Activated CD8-positive, alpha-beta T cell treated with anti-CD3 and anti-CD28 coated beads for 36 hours (primary cell): Measurements from ENCODE around the gene APBB2. TPM values are rescaled to one million over a fixed set of nuclear protein-coding genes. Genes with fewer than 3 reads are reported as not detected.

Experiments used
- ATAC-seq: fragments of 200-7000 bp; cut with Tn5 transposase; one replicate; pipeline ENCODE4 v1.10.0; 2021; ENCODE audit warnings: mild to moderate bottlenecking, moderate library complexity
- CTCF ChIA-PET: fragments of 350-600 bp; sonication (Branson Sonifier 250); formaldehyde crosslinking; loops from one replicate; lab custom pipeline; 2021; ENCODE audit warnings: antibody characterized with exemption; lab: Charles Lee
- POLR2A ChIA-PET: fragments of 350-600 bp; sonication (Branson Sonifier 250); formaldehyde crosslinking; loops from one replicate; lab custom pipeline; 2021; ENCODE audit warnings: antibody characterized with exemption; lab: Charles Lee
- DNase-seq: peaks from one replicate; pipeline ENCODE4 v3.0.0-alpha.2; 2020
- H3K27ac Mint-ChIP-seq: one replicate; pipeline ENCODE4 v1.8.0; 2021; ENCODE audit warnings: mild to moderate bottlenecking, mixed read lengths
- H3K27me3 Mint-ChIP-seq: one replicate; pipeline ENCODE4 v1.8.0; 2021; ENCODE audit warnings: mixed read lengths
- H3K36me3 Mint-ChIP-seq: one replicate; pipeline ENCODE4 v1.8.0; 2021; ENCODE audit warnings: low read depth, mixed read lengths
- H3K4me1 Mint-ChIP-seq: one replicate; pipeline ENCODE4 v1.8.0; 2021; ENCODE audit warnings: low read depth, mixed read lengths
- H3K4me3 Mint-ChIP-seq: one replicate; pipeline ENCODE4 v1.8.0; 2021; ENCODE audit warnings: mild to moderate bottlenecking, moderate library complexity, mixed read lengths
- H3K9me3 Mint-ChIP-seq: one replicate; pipeline ENCODE4 v1.8.0; 2021; ENCODE audit warnings: mixed read lengths
- CTCF ChIP-seq: fragments of 200-600 bp; IDR thresholded peaks from one replicate; pipeline ENCODE4 v1.8.0; 2022; ENCODE audit warnings: antibody characterized with exemption, mild to moderate bottlenecking
- intact Hi-C: fragments of 100-400 bp; cut with micrococcal nuclease; formaldehyde crosslinking; loops from one replicate; pipeline ENCODE4 v1.10.0; 2022
- total RNA-seq, 2 experiments: library from RNA; stranded (reverse); gene quantifications; one replicate each; pipeline ENCODE4 v1.2.3, GENCODE V29; 2021

Gene APBB2
- total RNA-seq, 2 experiments from 2014 or later: 0.89 to 2.3 TPM

- CTCF ChIA-PET: interaction anchor here (0.5 to 6.4 kb wide), 6 partner anchors 10 to 527 kb away, joined by 3 to 89 read pairs (median 4); no protein-coding TSS in a partner anchor
- intact Hi-C loops: no loop called here
These were observed 369.0 kb downstream of the APBB2 start for GRCh38 chr4:40845154-40845835.

GRCh38 chr4:40844261-40844660 is 370.1 kb downstream of the APBB2 start:
- ChIA-PET CTCF (interaction anchor here (0.8 to 6.4 kb wide), 9 partner anchors 11 to 527 kb away, joined by 3 to 89 read pairs (median 4); no protein-coding TSS in a partner anchor), POLR2A (interaction anchor here (0.6 kb wide), 1 partner anchor 100 kb away, joined by 3 read pairs; no protein-coding TSS in a partner anchor)
- no peak overlapping the region for H3K27ac Mint-ChIP-seq
- no peak for TF ChIP-seq CTCF
- H3K4me1 Mint-ChIP-seq: peaks cover 7% of the 10 kb centered on the region
- intact Hi-C loops: loop anchor here (5.0 kb wide), 1 partner anchor 107 kb away; no protein-coding TSS in a partner anchor
- no peak for ATAC-seq
- H3K36me3 Mint-ChIP-seq: no peaks in the 10 kb centered on the region
- no peak for DNase-seq
- no peaks in the 10 kb centered on the region for H3K9me3 Mint-ChIP-seq
- H3K27me3 Mint-ChIP-seq: peaks cover 11% of the 10 kb centered on the region
- H3K4me3 Mint-ChIP-seq: no peak overlapping the region

More at GRCh38 chr4:40845154-40845835, 369.0 kb downstream of the APBB2 start:
- H3K36me3 Mint-ChIP-seq: no peaks in the 10 kb centered on the region
- peaks cover 7% of the 10 kb centered on the region for H3K4me1 Mint-ChIP-seq
- ATAC-seq (no peak), DNase-seq (no peak)
- POLR2A ChIA-PET: no interaction called here
- H3K4me3 Mint-ChIP-seq: no peak overlapping the region
- H3K9me3 Mint-ChIP-seq: no peaks in the 10 kb centered on the region
- no peak overlapping the region for H3K27ac Mint-ChIP-seq
- no peak for TF ChIP-seq CTCF
- H3K27me3 Mint-ChIP-seq: peaks cover 10% of the 10 kb centered on the region

GRCh38 chr4:40843696-40844095 is 370.6 kb downstream of the APBB2 start:
- intact Hi-C loops: loop anchor here (5.0 kb wide), 1 partner anchor 106 kb away; no protein-coding TSS in a partner anchor
- TF ChIP-seq CTCF: peak; percentile 62
- ChIA-PET POLR2A (interaction anchor here (0.6 kb wide), 1 partner anchor 99 kb away, joined by 3 read pairs; no protein-coding TSS in a partner anchor), CTCF (interaction anchor here (0.6 to 6.4 kb wide), 19 partner anchors 8 to 679 kb away, joined by 3 to 89 read pairs (median 4); no protein-coding TSS in a partner anchor)
- DNase-seq: peak; percentile 57
- Mint-ChIP-seq H3K36me3 (no peaks in the 10 kb centered on the region), H3K27me3 (peaks cover 9% of the 10 kb centered on the region), H3K4me1 (peaks cover 7% of the 10 kb centered on the region), H3K4me3 (no peak overlapping the region), H3K27ac (no peak overlapping the region), H3K9me3 (no peaks in the 10 kb centered on the region)
- ATAC-seq: peak; percentile 80

GRCh38 chr4:40842725-40843423 is 371.5 kb downstream of the APBB2 start:
- ChIA-PET POLR2A (no interaction called here), CTCF (interaction anchor here (0.6 to 6.4 kb wide), 16 partner anchors 9 to 678 kb away, joined by 3 to 89 read pairs (median 3); no protein-coding TSS in a partner anchor)
- DNase-seq: no peak
- intact Hi-C loops: loop anchor here (5.0 kb wide), 1 partner anchor 106 kb away; no protein-coding TSS in a partner anchor
- Mint-ChIP-seq H3K9me3 (no peaks in the 10 kb centered on the region), H3K36me3 (no peaks in the 10 kb centered on the region), H3K4me1 (peaks cover 7% of the 10 kb centered on the region), H3K4me3 (no peak overlapping the region), H3K27me3 (peaks cover 7% of the 10 kb centered on the region), H3K27ac (no peak overlapping the region)
- ATAC-seq: no peak
- TF ChIP-seq CTCF: no peak
